ENCODE data around the gene ITPKB. TPM values are rescaled to one million over a fixed set of nuclear protein-coding genes. Genes with fewer than 3 reads are reported as not detected.

Gene ITPKB
- total RNA-seq, 1 experiment from 2014 or later = 17.7 TPM

DNA sequence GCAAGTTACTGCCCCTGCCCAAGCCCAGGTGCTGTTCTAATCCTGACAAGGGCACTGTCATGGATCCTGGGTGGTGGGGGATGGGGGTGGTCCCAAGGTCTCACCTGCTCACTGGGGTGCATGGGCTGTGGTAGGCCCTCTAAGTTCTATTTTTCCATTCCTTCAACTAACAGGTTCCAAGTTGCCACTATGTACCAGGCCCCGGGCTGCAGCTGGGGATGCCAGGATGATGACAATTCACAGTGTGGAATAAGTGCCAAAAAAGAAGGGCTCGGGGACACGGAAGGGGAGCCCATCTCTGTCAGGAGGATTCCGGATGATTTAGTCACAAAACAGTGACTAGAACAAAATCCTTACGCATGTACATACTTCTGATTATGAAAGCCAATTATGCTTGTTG is 114.6 kb downstream of the ITPKB start:
- Histone ChIP-seq H3K9me3 (ENCODE audit: low read length) (peaks cover 17% of the 10 kb centered on the region), H3K4me3 (ENCODE audit: low read length) (no peak overlapping the region), H3K4me1 (ENCODE audit: insufficient read depth, low read length) (peaks cover 13% of the 10 kb centered on the region), H3K9ac (ENCODE audit: low read length) (no peak overlapping the region), H3F3A (ENCODE audit: low read length, unreplicated experiment) (no peaks in the 10 kb centered on the region), H3K27me3 (ENCODE audit: low read length) (no peaks in the 10 kb centered on the region), H2AFZ (ENCODE audit: low read length) (peak overlapping the region; percentile 24; the same call in 1 of the 2 replicates), H3K79me2 (ENCODE audit: low read length) (no peaks in the 10 kb centered on the region), H3K4me2 (ENCODE audit: low read length) (peak overlapping the region; percentile 13; the same call in 1 of the 2 replicates), H3K36me3 (ENCODE audit: low read depth, low read length) (no peaks in the 10 kb centered on the region), H4K20me1 (ENCODE audit: low read length) (no peaks in the 10 kb centered on the region), H3K9me2 (replicated peaks; ENCODE audit: low read length) (no peaks in the 10 kb centered on the region), H3K27ac (ENCODE audit: low read length) (peak overlapping the region; percentile 7; the same call in 1 of the 2 replicates)
- intact Hi-C loops (cut with micrococcal nuclease) = no loop called here
- BruUV-seq (replicated peaks) = no TSS peak
- ChIA-PET POLR2A (ENCODE audit: unreplicated experiment) (no interaction called here), CTCF (interaction anchor here (0.6 kb wide), 1 partner anchor 193 kb away, joined by 4 read pairs; no protein-coding TSS in a partner anchor)
- ATAC-seq = peak; percentile 74
- peak; percentile 99 for DNase-seq
- TF ChIP-seq, protein P1, sequence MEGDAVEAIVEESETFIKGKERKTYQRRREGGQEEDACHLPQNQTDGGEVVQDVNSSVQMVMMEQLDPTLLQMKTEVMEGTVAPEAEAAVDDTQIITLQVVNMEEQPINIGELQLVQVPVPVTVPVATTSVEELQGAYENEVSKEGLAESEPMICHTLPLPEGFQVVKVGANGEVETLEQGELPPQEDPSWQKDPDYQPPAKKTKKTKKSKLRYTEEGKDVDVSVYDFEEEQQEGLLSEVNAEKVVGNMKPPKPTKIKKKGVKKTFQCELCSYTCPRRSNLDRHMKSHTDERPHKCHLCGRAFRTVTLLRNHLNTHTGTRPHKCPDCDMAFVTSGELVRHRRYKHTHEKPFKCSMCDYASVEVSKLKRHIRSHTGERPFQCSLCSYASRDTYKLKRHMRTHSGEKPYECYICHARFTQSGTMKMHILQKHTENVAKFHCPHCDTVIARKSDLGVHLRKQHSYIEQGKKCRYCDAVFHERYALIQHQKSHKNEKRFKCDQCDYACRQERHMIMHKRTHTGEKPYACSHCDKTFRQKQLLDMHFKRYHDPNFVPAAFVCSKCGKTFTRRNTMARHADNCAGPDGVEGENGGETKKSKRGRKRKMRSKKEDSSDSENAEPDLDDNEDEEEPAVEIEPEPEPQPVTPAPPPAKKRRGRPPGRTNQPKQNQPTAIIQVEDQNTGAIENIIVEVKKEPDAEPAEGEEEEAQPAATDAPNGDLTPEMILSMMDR (conservative IDR thresholded peaks at IDR 0.05; ENCODE audit: low read depth, low read length) = no peak
- no peak for TF ChIP-seq EZH2 (IDR thresholded peaks at IDR 0.05; ENCODE audit: low read length, unreplicated experiment)
- no peak for TF ChIP-seq EZH2phosphoT487 (IDR thresholded peaks at IDR 0.05; ENCODE audit: borderline replicate concordance, low read length)

DNA sequence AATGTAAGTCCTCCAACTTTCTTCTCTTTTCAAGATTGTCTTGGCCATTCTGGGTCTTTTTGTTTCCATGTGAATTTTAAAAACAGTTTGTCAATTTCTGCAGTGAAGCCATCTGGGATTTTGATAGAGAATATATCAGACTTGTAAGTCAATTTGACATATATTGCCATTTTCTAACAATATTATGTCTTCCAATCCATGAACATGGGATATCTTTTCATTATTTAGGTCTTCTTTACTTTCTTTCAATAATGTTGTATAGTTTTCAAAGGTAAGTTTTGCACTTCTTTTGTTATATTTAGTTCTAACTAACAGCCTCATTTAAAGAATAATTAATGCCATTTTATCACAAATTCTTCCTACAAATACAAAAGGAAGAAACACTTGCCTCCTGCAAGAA is 117.1 kb downstream of the ITPKB start:
- Histone ChIP-seq H3K79me2 (ENCODE audit: low read length) (no peaks in the 10 kb centered on the region), H3K36me3 (ENCODE audit: low read depth, low read length) (no peaks in the 10 kb centered on the region), H3K9me3 (ENCODE audit: low read length) (peaks cover 17% of the 10 kb centered on the region), H3K4me3 (ENCODE audit: low read length) (no peak overlapping the region), H3K4me1 (ENCODE audit: insufficient read depth, low read length) (peaks cover 13% of the 10 kb centered on the region), H3K9ac (ENCODE audit: low read length) (no peak overlapping the region), H4K20me1 (ENCODE audit: low read length) (no peaks in the 10 kb centered on the region), H3K9me2 (replicated peaks; ENCODE audit: low read length) (no peaks in the 10 kb centered on the region), H3K27me3 (ENCODE audit: low read length) (peaks cover under 1% of the 10 kb centered on the region; the same call in 1 of the 2 replicates), H3K4me2 (ENCODE audit: low read length) (no peak overlapping the region), H2AFZ (ENCODE audit: low read length) (no peak overlapping the region), H3K27ac (ENCODE audit: low read length) (no peak overlapping the region), H3F3A (ENCODE audit: low read length, unreplicated experiment) (no peaks in the 10 kb centered on the region)
- ATAC-seq = no peak
- no peak for DNase-seq
- TF ChIP-seq EZH2 (IDR thresholded peaks at IDR 0.05; ENCODE audit: low read length, unreplicated experiment) (no peak), EZH2phosphoT487 (IDR thresholded peaks at IDR 0.05; ENCODE audit: borderline replicate concordance, low read length) (no peak)
- TF ChIP-seq, protein P1 (conservative IDR thresholded peaks at IDR 0.05; ENCODE audit: low read depth, low read length) = no peak
- ChIA-PET CTCF (no interaction called here), POLR2A (ENCODE audit: unreplicated experiment) (interaction anchor here (0.7 kb wide), 1 partner anchor 496 kb away, joined by 3 read pairs; no protein-coding TSS in a partner anchor)
- BruUV-seq (replicated peaks) = no TSS peak
- intact Hi-C loops (cut with micrococcal nuclease) = no loop called here

DNA sequence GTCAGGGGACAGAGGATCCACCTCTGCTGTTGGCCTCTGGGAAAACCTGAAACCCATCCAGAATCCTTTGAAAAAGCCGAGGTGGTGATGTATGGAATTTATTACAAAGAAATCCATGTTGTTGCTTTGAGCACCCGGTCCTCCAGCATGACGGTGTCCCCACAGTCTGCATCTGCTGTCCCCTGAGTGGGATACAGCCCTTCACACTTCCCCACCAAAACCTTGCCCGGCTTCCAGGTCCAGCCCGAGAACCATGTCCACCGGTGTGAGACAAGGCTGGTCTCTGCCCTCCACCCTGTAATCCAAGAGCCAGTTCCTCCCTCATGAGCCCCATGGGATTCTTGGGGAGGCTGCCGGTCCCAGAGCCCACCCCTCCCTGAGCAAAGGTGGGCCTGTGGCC is 120.1 kb downstream of the ITPKB start:
- no TSS peak for BruUV-seq (replicated peaks)
- H3K36me3 ChIP-seq (ENCODE audit: low read depth, low read length) = no peaks in the 10 kb centered on the region
- ChIA-PET CTCF (no interaction called here), POLR2A (ENCODE audit: unreplicated experiment) (interaction anchor here (0.6 kb wide), 1 partner anchor 49 kb away, joined by 3 read pairs; no protein-coding TSS in a partner anchor)
- no peak for DNase-seq
- no peak overlapping the region for H3K27ac ChIP-seq (ENCODE audit: low read length)
- no peak for TF ChIP-seq EZH2 (IDR thresholded peaks at IDR 0.05; ENCODE audit: low read length, unreplicated experiment)
- no peak for TF ChIP-seq EZH2phosphoT487 (IDR thresholded peaks at IDR 0.05; ENCODE audit: borderline replicate concordance, low read length)
- TF ChIP-seq, protein P1 (conservative IDR thresholded peaks at IDR 0.05; ENCODE audit: low read depth, low read length) = no peak
- no peaks in the 10 kb centered on the region for H3K79me2 ChIP-seq (ENCODE audit: low read length)
- H2AFZ ChIP-seq (ENCODE audit: low read length) = no peak overlapping the region
- no peak overlapping the region for H3K9ac ChIP-seq (ENCODE audit: low read length)
- peaks cover 7% of the 10 kb centered on the region; the same call in 1 of the 2 replicates for H3K27me3 ChIP-seq (ENCODE audit: low read length)
- H4K20me1 ChIP-seq (ENCODE audit: low read length) = no peaks in the 10 kb centered on the region
- H3K4me1 ChIP-seq (ENCODE audit: insufficient read depth, low read length) = no peaks in the 10 kb centered on the region
- H3F3A ChIP-seq (ENCODE audit: low read length, unreplicated experiment) = no peaks in the 10 kb centered on the region
- H3K9me3 ChIP-seq (ENCODE audit: low read length) = peaks cover 17% of the 10 kb centered on the region
- no peak overlapping the region for H3K4me2 ChIP-seq (ENCODE audit: low read length)
- no peak overlapping the region for H3K4me3 ChIP-seq (ENCODE audit: low read length)
- no peak for ATAC-seq
- H3K9me2 ChIP-seq (replicated peaks; ENCODE audit: low read length) = no peaks in the 10 kb centered on the region
- intact Hi-C loops (cut with micrococcal nuclease) = no loop called here

Data from PC-3 (cell line).